IMR-90 (cell line): ENCODE measurements around the gene SLC26A6. TPM values are rescaled to one million over a fixed set of nuclear protein-coding genes. Genes with fewer than 3 reads are reported as not detected.

Experiments
- ATAC-seq: fragments of 200-7000 bp; cut with Tn5 transposase; 2 replicates; pipeline ENCODE4 v1.9.1; 2020; ENCODE audit warnings: low read depth, mild to moderate bottlenecking, moderate library complexity
- BruUV-seq: library from RNA; stranded (reverse); fragments of 400-500 nt; replicated peaks from 2 replicates; lab custom pipeline; 2021; lab: Mats Ljungman, UMichigan
- CTCF ChIA-PET: fragments of 300-600 bp; formaldehyde crosslinking; extraction: SDS; loops from one replicate; lab custom pipeline; 2021; ENCODE audit warnings: antibody characterized with exemption; lab: Yijun Ruan, JAX
- POLR2A ChIA-PET: fragments of 300-600 bp; sonication (Branson Sonifier 250); formaldehyde crosslinking; loops from one replicate; lab custom pipeline; 2022; ENCODE audit warnings: antibody characterized with exemption; ENCODE audit not compliant: unreplicated experiment; lab: Charles Lee
- DNase-seq: peaks from one replicate; pipeline ENCODE4 v3.0.0; 2013
- H2AFZ ChIP-seq: replicated peaks from 2 replicates; pipeline ENCODE3; 2013; ENCODE audit warnings: low read length, mild to moderate bottlenecking; ENCODE audit not compliant: poor library complexity
- H2AK5ac ChIP-seq: 2 replicates; pipeline ENCODE4 v1.6.1; 2013; ENCODE audit warnings: low read depth, low read length, inconsistent platforms
- H2AK9ac ChIP-seq: replicated peaks from 2 replicates; pipeline ENCODE3; 2013; ENCODE audit warnings: mild to moderate bottlenecking, low read depth, low read length, moderate library complexity; ENCODE audit not compliant: poor library complexity
- H2BK120ac ChIP-seq: 2 replicates; pipeline ENCODE4 v1.6.1; 2013; ENCODE audit warnings: low read depth, low read length, inconsistent platforms
- H2BK15ac ChIP-seq: 3 replicates; pipeline ENCODE4 v1.6.1; 2013; ENCODE audit warnings: low read depth, low read length, inconsistent platforms
- H2BK20ac ChIP-seq: 2 replicates; pipeline ENCODE4 v1.6.1; 2013; ENCODE audit warnings: low read depth, mild to moderate bottlenecking, inconsistent platforms, low read length, moderate library complexity
- H2BK5ac ChIP-seq: 2 replicates; pipeline ENCODE4 v1.6.1; 2013; ENCODE audit warnings: mild to moderate bottlenecking, low read depth, low read length, inconsistent platforms; ENCODE audit not compliant: poor library complexity, severe bottlenecking
- H3K14ac ChIP-seq: replicated peaks from 2 replicates; pipeline ENCODE4 v1.6.1; 2013; ENCODE audit warnings: low read depth, low read length, inconsistent platforms
- H3K18ac ChIP-seq: 2 replicates; pipeline ENCODE4 v1.6.1; 2013; ENCODE audit warnings: low read depth, low read length, control low read depth
- H3K23ac ChIP-seq: 2 replicates; pipeline ENCODE4 v1.6.1; 2013; ENCODE audit warnings: low read depth, low read length, inconsistent platforms
- H3K27ac ChIP-seq: 2 replicates; pipeline ENCODE4 v1.5.1; 2013; ENCODE audit warnings: mild to moderate bottlenecking, control low read depth, low read length; ENCODE audit not compliant: insufficient read depth
- H3K27me3 ChIP-seq: 2 replicates; pipeline ENCODE4 v1.6.1; 2013; ENCODE audit warnings: low read length; ENCODE audit not compliant: control insufficient read depth, insufficient read depth
- H3K36me3 ChIP-seq: 2 replicates; pipeline ENCODE4 v1.6.1; 2013; ENCODE audit warnings: low read length, mixed read lengths; ENCODE audit not compliant: control insufficient read depth, insufficient read depth
- H3K4ac ChIP-seq: 2 replicates; pipeline ENCODE4 v1.6.1; 2013; ENCODE audit warnings: low read depth, low read length, inconsistent platforms
- H3K4me1 ChIP-seq: 2 replicates; pipeline ENCODE4 v1.6.1; 2013; ENCODE audit warnings: low read length, mixed read lengths; ENCODE audit not compliant: control insufficient read depth, insufficient read depth
- H3K4me2 ChIP-seq: 2 replicates; pipeline ENCODE4 v1.6.1; 2013; ENCODE audit warnings: low read depth, mild to moderate bottlenecking, control low read depth, low read length, moderate library complexity
- H3K4me3 ChIP-seq: 2 replicates; pipeline ENCODE4 v1.5.1; 2013; ENCODE audit warnings: low read depth, mild to moderate bottlenecking, control low read depth, low read length, moderate library complexity; ENCODE audit not compliant: insufficient read depth
- H3K56ac ChIP-seq: 2 replicates; pipeline ENCODE4 v1.6.1; 2013; ENCODE audit warnings: low read length, inconsistent platforms; ENCODE audit not compliant: insufficient read depth; ENCODE audit errors: extremely low read depth
- H3K79me1 ChIP-seq, 2 experiments: 2 replicates each; pipeline ENCODE4 v1.6.1; 2013; ENCODE audit warnings: low read length in 2 of 2, inconsistent platforms in 1 of 2, low read depth in 1 of 2
- H3K9ac ChIP-seq: 2 replicates; pipeline ENCODE4 v1.6.1; 2013; ENCODE audit warnings: low read depth, low read length, control low read depth
- H3K9me1 ChIP-seq: 2 replicates; pipeline ENCODE4 v1.6.1; 2013; ENCODE audit warnings: low read length, inconsistent platforms; ENCODE audit not compliant: insufficient read depth
- H3K9me3 ChIP-seq: 2 replicates; pipeline ENCODE4 v1.6.1; 2013; ENCODE audit warnings: low read length; ENCODE audit not compliant: control insufficient read depth, insufficient read depth
- H4K20me1 ChIP-seq: 2 replicates; pipeline ENCODE4 v1.6.1; 2013; ENCODE audit warnings: low read length, inconsistent platforms; ENCODE audit not compliant: insufficient read depth
- H4K5ac ChIP-seq: 2 replicates; pipeline ENCODE4 v1.6.1; 2013; ENCODE audit warnings: mild to moderate bottlenecking, low read depth, low read length, control low read depth
- H4K8ac ChIP-seq, 2 experiments: 2 replicates each; pipeline ENCODE4 v1.6.1; 2013; ENCODE audit warnings: low read depth in 2 of 2, low read length in 2 of 2, control low read depth in 1 of 2, inconsistent platforms in 1 of 2
- H4K91ac ChIP-seq: 2 replicates; pipeline ENCODE4 v1.6.1; 2013; ENCODE audit warnings: low read depth, low read length, inconsistent platforms; ENCODE audit not compliant: insufficient read depth
- BHLHE40 ChIP-seq: fragments of 150-350 bp; IDR thresholded peaks from 2 replicates; pipeline ENCODE4 v1.6.1; 2016; ENCODE audit warnings: mild to moderate bottlenecking, low read depth, low read length
- CEBPB ChIP-seq: IDR thresholded peaks from 2 replicates; pipeline ENCODE4 v1.6.1; 2012; ENCODE audit warnings: low read depth, low read length, improper control_type of control experiment
- CTCF ChIP-seq: conservative IDR thresholded peaks from 2 replicates; pipeline ENCODE4 v1.5.1; 2012; ENCODE audit warnings: mild to moderate bottlenecking, low read depth, low read length, improper control_type of control experiment
- MAZ ChIP-seq: IDR thresholded peaks from 2 replicates; pipeline ENCODE4 v1.6.1; 2012; ENCODE audit warnings: low read depth, mild to moderate bottlenecking, low read length, improper control_type of control experiment, moderate library complexity, borderline replicate concordance
- MXI1 ChIP-seq: IDR thresholded peaks from 2 replicates; pipeline ENCODE4 v1.6.1; 2012; ENCODE audit warnings: low read depth, mild to moderate bottlenecking, low read length, moderate library complexity, borderline replicate concordance
- NFE2L2 ChIP-seq: fragments of 150-350 bp; IDR thresholded peaks from 2 replicates; pipeline ENCODE4 v1.6.1; 2016; ENCODE audit warnings: low read depth, mild to moderate bottlenecking, low read length
- POLR2A ChIP-seq: IDR thresholded peaks from 2 replicates; pipeline ENCODE4 v1.6.1; 2012; ENCODE audit warnings: mild to moderate bottlenecking, low read depth, low read length
- RAD21 ChIP-seq: IDR thresholded peaks from 2 replicates; pipeline ENCODE4 v1.6.1; 2012; ENCODE audit warnings: low read length, improper control_type of control experiment
- RFX5 ChIP-seq: IDR thresholded peaks from 2 replicates; pipeline ENCODE4 v1.8.0; 2012; ENCODE audit warnings: low read depth, mild to moderate bottlenecking, low read length, moderate library complexity
- SMC3 ChIP-seq: fragments of 150-350 bp; IDR thresholded peaks from 2 replicates; pipeline ENCODE4 v1.6.1; 2016; ENCODE audit warnings: low read depth, mild to moderate bottlenecking, antibody characterized with exemption, low read length, moderate library complexity
- USF2 ChIP-seq: fragments of 150-350 bp; IDR thresholded peaks from 2 replicates; pipeline ENCODE4 v1.6.1; 2017; ENCODE audit warnings: mild to moderate bottlenecking, antibody characterized with exemption, low read length, low read depth
- WGBS, 2 experiments: methylation state at CpG; one replicate each; pipeline versions ENCODE4 v1.1.5 to v1.1.7; 2013; ENCODE audit warnings: missing lambda C conversion rate in 2 of 2; ENCODE audit not compliant: insufficient read length in 1 of 2; ENCODE audit errors: extremely low coverage in 2 of 2; 5-methylcytosine and 5-hydroxymethylcytosine counted together
- dilution Hi-C: fragments of 300-500 bp; cut with HindIII; formaldehyde crosslinking; loops from one replicate; pipeline ENCODE4 v1.14.3; 2018; ENCODE audit warnings: low sequenced_read_pairs; ENCODE audit not compliant: unreplicated experiment
- in situ Hi-C: fragments of 300-500 bp; cut with MboI; formaldehyde crosslinking; loops from 3 replicates; pipeline ENCODE4 v1.14.3; 2019; ENCODE audit warnings: low sequenced_read_pairs, inconsistent platforms, mixed read lengths
- intact Hi-C: fragments of 100-400 bp; cut with micrococcal nuclease; formaldehyde crosslinking; loops from 2 replicates; pipeline ENCODE4 v1.10.0; 2022
- polyA plus RNA-seq, 3 experiments: library from polyadenylated mRNA; depleted of rRNA; stranded (reverse); fragments of >200 nt; gene quantifications; 2 replicates each; pipeline ENCODE4 v1.2.3, GENCODE V29; 2012; ENCODE audit warnings: low replicate concordance in 1 of 3
- total RNA-seq: library from RNA; depleted of rRNA; stranded (reverse); fragments of >200 nt; gene quantifications from 2 replicates; pipeline ENCODE4 v1.2.3, GENCODE V29; 2012

SLC26A6 gene
- total and polyA plus RNA-seq, 2 of the 4 experiments (the other 2 are of a cell fraction) = 11.8 to 34.3 TPM

- 1% methylated on average over 31 of the region's 86 CpGs; no CpG with 5 or more reads in 1 of the 2 experiments for WGBS, 2 experiments
- peak within 1 kb of the TSS; percentile 87 for H2BK5ac ChIP-seq
- peak within 1 kb of the TSS; percentile 99 for H3K4me2 ChIP-seq
- H3K36me3 ChIP-seq = peaks cover 20% of the 10 kb centered on the region
- H2BK20ac ChIP-seq = no peak within 1 kb of the TSS
- peak within 1 kb of the TSS; percentile 93 for H3K9ac ChIP-seq
- BruUV-seq = no TSS peak
- POLR2A ChIA-PET = no interaction called here
- H4K8ac ChIP-seq = peak within 1 kb of the TSS; percentile 67 to 94
- H3K4me1 ChIP-seq = peaks cover 18% of the 10 kb centered on the region
- peak within 1 kb of the TSS; percentile 54; the same call in 1 of the 2 replicates for H3K23ac ChIP-seq
- dilution Hi-C loops (no loop called here), intact Hi-C loops (loop anchor here (1.0 kb wide), 1 partner anchor 26 kb away; the partner anchor contains the start of gene SLC26A6), in situ Hi-C loops (no loop called here)
- DNase-seq (peak; percentile 90), ATAC-seq (peak; percentile 95)
- peak within 1 kb of the TSS; percentile 93 for H3K27ac ChIP-seq
- H3K4ac ChIP-seq = peak within 1 kb of the TSS; percentile 88
- peaks cover 10% of the 10 kb centered on the region for H3K9me1 ChIP-seq
- H3K9me3 ChIP-seq = no peaks in the 10 kb centered on the region
- peaks cover 4% of the 10 kb centered on the region; the same call in 1 of the 2 replicates for H4K20me1 ChIP-seq
- H3K18ac ChIP-seq = peak within 1 kb of the TSS; percentile 81
- no peaks in the 10 kb centered on the region for H3K27me3 ChIP-seq
- peak within 1 kb of the TSS; percentile 99 for H2AFZ ChIP-seq
- peak within 1 kb of the TSS; percentile 84 for H4K91ac ChIP-seq
- H3K79me1 ChIP-seq = peaks cover 12 to 45% of the 10 kb centered on the region in 2 experiments; a peak in 3 of 4 replicates
- peak within 1 kb of the TSS; percentile 91 for H3K14ac ChIP-seq
- H2AK9ac ChIP-seq = peak within 1 kb of the TSS; percentile 96
- peak within 1 kb of the TSS; percentile 90 for H3K4me3 ChIP-seq
- peak within 1 kb of the TSS; percentile 28 for H3K56ac ChIP-seq
- H2BK15ac ChIP-seq = peak within 1 kb of the TSS; percentile 23; the same call in 1 of the 3 replicates
- CTCF ChIA-PET = interaction anchor here (0.5 to 0.8 kb wide), 2 partner anchors 10 to 12 kb away, joined by 3 to 4 read pairs; no protein-coding TSS in a partner anchor
- H2BK120ac ChIP-seq = peak within 1 kb of the TSS; percentile 78
- peak; percentile 83 for TF ChIP-seq CTCF
- 0 out of 2 replicates have a peak, but pooled peaks have one; percentile 44 for TF ChIP-seq MXI1
- TF ChIP-seq RFX5 = no peak
- no peak for TF ChIP-seq CEBPB
- no peak for TF ChIP-seq NFE2L2
- TF ChIP-seq RAD21 = peak; percentile 59
- TF ChIP-seq BHLHE40 = no peak
- peak; percentile 66 for TF ChIP-seq SMC3
- peak; percentile 81 for TF ChIP-seq POLR2A
- no peak for TF ChIP-seq MAZ
- TF ChIP-seq USF2 = no peak
- H2AK5ac ChIP-seq = peak within 1 kb of the TSS; percentile 94
- H4K5ac ChIP-seq = peak within 1 kb of the TSS; percentile 77
Observed at GRCh38 chr3:48609088-48610005, 25.9 kb downstream of the SLC26A6 start, which contains the start of gene UQCRC1. UQCRC1 (minus strand) TSS chr3:48609646; CDS start chr3:48609620, 26 bp downstream.
